Large intestine (tissue), 3 donors: ENCODE data around the gene PACSIN1. TPM values are rescaled to one million over a fixed set of nuclear protein-coding genes. Genes with fewer than 3 reads are reported as not detected.

Experiments
- DNase-seq, 2 donors: peaks; one replicate each; pipeline versions ENCODE4 v3.0.0 to v3.0.0-alpha.2; 2013
- H3K27ac ChIP-seq: one replicate; pipeline ENCODE4 v1.5.1; 2013; ENCODE audit warnings: low read length
- H3K27me3 ChIP-seq: 2 replicates; pipeline ENCODE4 v1.6.1; 2013; ENCODE audit warnings: low read length; ENCODE audit not compliant: control insufficient read depth, insufficient read depth
- H3K36me3 ChIP-seq: 2 replicates; pipeline ENCODE4 v1.6.1; 2013; ENCODE audit warnings: low read length; ENCODE audit not compliant: control insufficient read depth, insufficient read depth
- H3K4me1 ChIP-seq: one replicate; pipeline ENCODE4 v1.6.1; 2013; ENCODE audit warnings: low read length; ENCODE audit not compliant: control insufficient read depth, insufficient read depth
- H3K4me3 ChIP-seq: one replicate; pipeline ENCODE4 v1.5.1; 2013; ENCODE audit warnings: low read length
- H3K9me3 ChIP-seq: one replicate; pipeline ENCODE4 v1.6.1; 2013; ENCODE audit warnings: mild to moderate bottlenecking, low read depth, low read length, moderate library complexity; ENCODE audit not compliant: control insufficient read depth
- WGBS: methylation state at CpG from one replicate; pipeline ENCODE4 v1.1.5; 2013; ENCODE audit warnings: low lambda C conversion rate; ENCODE audit not compliant: insufficient coverage; 5-methylcytosine and 5-hydroxymethylcytosine counted together
- polyA plus RNA-seq: library from polyadenylated mRNA; unstranded; fragments of 120-200 nt; gene quantifications from one replicate; pipeline ENCODE4 v1.2.1, GENCODE V29; 2013

PACSIN1 gene
- polyA plus RNA-seq, 1 donor: 0.33 TPM

DNA sequence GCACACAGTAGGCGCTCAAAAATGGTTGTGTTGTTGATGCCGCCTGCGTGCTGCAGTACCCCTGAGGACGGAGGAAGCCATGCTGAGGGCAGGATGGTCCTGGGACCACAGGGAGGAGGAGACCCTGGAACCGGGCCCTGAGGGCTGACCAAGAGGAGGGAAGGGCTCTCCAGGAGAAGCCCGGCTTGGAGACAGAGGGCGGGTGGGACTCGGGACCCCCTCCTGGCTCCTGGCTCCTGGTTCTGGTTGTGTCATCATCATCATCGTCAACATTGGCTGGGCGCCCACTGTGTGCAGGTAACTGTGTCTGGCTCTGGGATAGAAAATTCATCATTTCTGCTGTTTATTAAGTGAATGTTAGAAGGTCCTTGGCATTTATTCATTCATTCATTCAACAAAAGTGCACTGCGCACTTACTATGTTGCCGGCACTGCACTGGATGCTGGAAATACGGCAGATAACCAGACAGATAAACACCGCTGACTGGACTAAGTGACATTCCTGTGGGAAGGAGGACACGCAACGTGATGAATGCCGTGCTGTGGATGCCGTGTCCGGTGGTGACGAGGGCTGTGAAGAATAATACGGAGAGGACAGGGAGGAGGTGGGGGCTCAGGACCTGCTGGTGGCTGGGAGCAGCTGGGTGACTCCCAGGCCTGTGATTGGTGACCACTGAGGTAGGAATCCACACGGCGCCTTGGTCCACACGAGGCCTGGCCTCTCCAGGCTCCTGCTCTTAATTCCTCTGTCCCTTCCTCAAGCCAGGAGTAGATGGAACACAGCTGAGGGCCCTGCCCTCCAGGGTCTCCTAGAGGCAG, 55.0 kb downstream of the PACSIN1 start:
- WGBS: no CpG with 5 or more reads among the region's 24 CpGs
- no peaks in the 10 kb centered on the region for H3K4me1 ChIP-seq
- no peak overlapping the region for H3K4me3 ChIP-seq
- no peak for DNase-seq
- no peaks in the 10 kb centered on the region for H3K9me3 ChIP-seq
- H3K27me3 ChIP-seq: peaks cover 2% of the 10 kb centered on the region
- no peaks in the 10 kb centered on the region for H3K36me3 ChIP-seq
- no peak overlapping the region for H3K27ac ChIP-seq

DNA sequence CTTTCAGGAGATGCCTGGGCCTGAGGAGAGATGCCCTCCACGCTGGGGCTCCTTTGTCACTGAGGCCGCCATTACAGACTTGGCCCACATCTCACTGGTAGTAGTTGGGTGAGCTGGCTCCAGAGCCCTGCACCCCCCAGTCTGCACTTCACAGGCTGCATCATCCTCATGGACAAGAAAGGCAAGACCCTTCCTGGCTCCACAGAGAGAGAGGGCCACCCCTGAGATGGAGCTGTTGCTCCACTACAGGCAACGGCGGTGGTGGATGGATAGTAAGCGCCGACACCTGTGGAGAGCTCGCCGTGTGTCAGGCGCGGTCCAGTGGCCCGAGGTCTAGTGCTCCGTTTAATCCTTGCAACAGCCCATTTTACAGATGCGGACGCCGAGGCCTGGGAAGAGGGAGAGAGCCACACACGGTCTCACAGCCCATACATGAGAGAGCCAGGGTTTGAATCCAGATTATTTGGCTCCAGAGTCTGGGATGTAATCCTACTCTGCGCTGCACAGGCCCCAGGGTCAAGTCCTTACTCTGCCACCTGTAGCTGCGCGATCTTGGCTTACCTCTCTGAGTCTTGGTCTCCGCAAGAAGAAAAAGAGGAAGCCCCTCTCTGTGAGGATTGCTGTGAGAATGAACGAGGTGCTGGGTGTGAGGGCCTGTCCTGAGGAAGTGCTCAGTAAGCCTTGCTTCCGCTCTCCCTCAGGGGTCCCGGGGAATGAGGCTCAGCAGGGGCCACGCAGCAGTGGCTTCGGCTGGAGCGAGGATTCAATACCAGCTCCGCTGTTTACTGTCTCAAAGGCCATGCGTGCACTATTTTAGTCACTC, 55.8 kb downstream of the PACSIN1 start:
- no CpG with 5 or more reads among the region's 28 CpGs for WGBS
- Histone ChIP-seq H3K4me3 (no peak overlapping the region), H3K27me3 (no peaks in the 10 kb centered on the region), H3K27ac (no peak overlapping the region), H3K9me3 (no peaks in the 10 kb centered on the region), H3K4me1 (peaks cover 2% of the 10 kb centered on the region), H3K36me3 (no peaks in the 10 kb centered on the region)
- DNase-seq: no peak

GRCh38 chr6:34522761-34523160, 56.9 kb downstream of the PACSIN1 start:
- Histone ChIP-seq H3K27me3 (no peaks in the 10 kb centered on the region), H3K9me3 (no peaks in the 10 kb centered on the region), H3K27ac (no peak overlapping the region), H3K4me3 (no peak overlapping the region), H3K4me1 (peaks cover 7% of the 10 kb centered on the region), H3K36me3 (no peaks in the 10 kb centered on the region)
- no peak for DNase-seq
- no CpG with 5 or more reads among the region's 10 CpGs for WGBS

GRCh38 chr6:34523441-34524206, 57.7 kb downstream of the PACSIN1 start:
- Histone ChIP-seq H3K4me1 (peaks cover 7% of the 10 kb centered on the region), H3K36me3 (no peaks in the 10 kb centered on the region), H3K4me3 (no peak overlapping the region), H3K27me3 (no peaks in the 10 kb centered on the region), H3K27ac (no peak overlapping the region), H3K9me3 (no peaks in the 10 kb centered on the region)
- WGBS: no CpG with 5 or more reads among the region's 8 CpGs
- no peak for DNase-seq

DNA sequence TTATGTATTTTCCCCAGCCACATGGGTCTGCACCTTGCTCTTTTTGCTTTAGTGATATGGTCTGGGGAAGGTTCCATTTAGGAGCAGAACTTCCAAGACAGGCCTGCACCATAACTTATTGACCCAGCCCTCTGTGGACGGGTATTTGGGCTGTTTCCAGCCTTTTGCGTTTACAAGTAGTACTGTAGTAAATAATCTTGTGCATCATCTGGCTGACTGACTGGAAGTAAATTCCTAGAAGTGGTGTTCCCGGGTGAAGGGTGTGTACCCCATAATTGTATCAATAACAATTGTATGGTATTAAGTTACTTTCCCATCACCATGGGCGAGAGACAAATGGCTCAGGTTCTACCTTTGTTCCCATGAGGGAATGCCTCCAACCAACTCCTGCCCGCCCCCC, 58.6 kb downstream of the PACSIN1 start:
- DNase-seq: no peak
- Histone ChIP-seq H3K4me1 (peaks cover 7% of the 10 kb centered on the region), H3K36me3 (no peaks in the 10 kb centered on the region), H3K9me3 (no peaks in the 10 kb centered on the region), H3K27me3 (no peaks in the 10 kb centered on the region), H3K27ac (no peak overlapping the region), H3K4me3 (no peak overlapping the region)
- no CpG with 5 or more reads among the region's 5 CpGs for WGBS

DNA sequence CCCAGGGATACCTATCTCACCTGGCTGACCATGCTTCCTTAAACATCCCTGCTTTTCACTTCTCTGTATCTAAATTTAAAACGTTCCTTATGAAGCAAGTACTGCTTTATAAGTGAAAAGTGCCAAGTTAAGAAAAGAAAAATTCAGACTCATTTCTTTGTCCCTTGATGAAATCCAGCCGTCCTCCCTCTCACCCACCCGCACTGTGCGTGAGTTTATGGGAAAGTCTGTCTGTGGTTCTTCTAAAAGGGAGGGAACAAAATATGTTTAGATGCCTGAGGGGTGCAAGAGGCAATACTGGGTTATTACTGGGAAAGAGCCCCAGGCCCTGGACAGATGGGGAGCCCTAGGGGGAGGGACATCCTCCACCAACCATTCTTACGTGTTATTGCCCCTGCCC, 59.1 kb downstream of the PACSIN1 start:
- peaks cover 7% of the 10 kb centered on the region for H3K4me1 ChIP-seq
- H3K9me3 ChIP-seq: no peaks in the 10 kb centered on the region
- WGBS: 59% methylated on average over 2 of the region's 5 CpGs
- no peak for DNase-seq
- H3K27ac ChIP-seq: no peak overlapping the region
- no peaks in the 10 kb centered on the region for H3K36me3 ChIP-seq
- no peak overlapping the region for H3K4me3 ChIP-seq
- no peaks in the 10 kb centered on the region for H3K27me3 ChIP-seq

DNA sequence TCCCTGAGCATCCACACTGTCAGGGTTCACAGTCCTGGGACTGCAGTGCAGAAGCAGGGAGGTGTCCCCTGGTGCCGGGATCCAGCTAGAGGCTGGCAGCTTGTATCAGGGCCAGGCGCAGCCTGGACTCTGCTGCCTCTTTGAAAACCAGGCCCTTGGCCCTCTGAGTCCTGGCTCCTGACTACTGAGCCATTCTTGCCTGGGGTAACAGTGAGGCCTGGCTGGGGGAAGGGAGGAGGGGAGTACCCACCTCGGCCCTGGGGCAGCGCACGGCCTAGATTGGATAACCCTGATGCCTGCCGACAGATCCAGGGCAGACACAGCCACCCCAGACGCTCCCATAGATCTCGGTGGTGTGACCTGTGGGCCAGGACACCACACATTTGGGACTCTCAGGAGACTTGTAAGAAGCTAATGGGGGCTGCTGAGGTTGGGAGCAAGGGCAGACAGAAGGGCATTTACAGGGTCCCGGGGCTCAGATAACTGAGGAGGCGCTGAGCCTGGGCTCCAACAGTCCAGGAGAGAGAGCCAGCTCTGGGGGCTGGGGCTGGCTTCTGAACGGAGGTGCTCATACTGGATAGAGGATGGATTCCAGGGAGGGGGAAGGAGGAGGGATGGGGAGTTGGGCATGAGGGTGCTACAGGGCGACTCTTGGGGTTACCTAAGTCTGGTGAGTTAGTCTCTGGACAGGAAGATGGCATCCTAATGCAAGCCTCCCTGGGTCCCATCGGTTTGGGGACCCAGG, 59.7 kb downstream of the PACSIN1 start:
- Histone ChIP-seq H3K4me3 (no peak overlapping the region), H3K27me3 (no peaks in the 10 kb centered on the region), H3K4me1 (peaks cover 7% of the 10 kb centered on the region), H3K9me3 (no peaks in the 10 kb centered on the region), H3K27ac (no peak overlapping the region), H3K36me3 (no peaks in the 10 kb centered on the region)
- no CpG with 5 or more reads among the region's 13 CpGs for WGBS
- no peak for DNase-seq

DNA sequence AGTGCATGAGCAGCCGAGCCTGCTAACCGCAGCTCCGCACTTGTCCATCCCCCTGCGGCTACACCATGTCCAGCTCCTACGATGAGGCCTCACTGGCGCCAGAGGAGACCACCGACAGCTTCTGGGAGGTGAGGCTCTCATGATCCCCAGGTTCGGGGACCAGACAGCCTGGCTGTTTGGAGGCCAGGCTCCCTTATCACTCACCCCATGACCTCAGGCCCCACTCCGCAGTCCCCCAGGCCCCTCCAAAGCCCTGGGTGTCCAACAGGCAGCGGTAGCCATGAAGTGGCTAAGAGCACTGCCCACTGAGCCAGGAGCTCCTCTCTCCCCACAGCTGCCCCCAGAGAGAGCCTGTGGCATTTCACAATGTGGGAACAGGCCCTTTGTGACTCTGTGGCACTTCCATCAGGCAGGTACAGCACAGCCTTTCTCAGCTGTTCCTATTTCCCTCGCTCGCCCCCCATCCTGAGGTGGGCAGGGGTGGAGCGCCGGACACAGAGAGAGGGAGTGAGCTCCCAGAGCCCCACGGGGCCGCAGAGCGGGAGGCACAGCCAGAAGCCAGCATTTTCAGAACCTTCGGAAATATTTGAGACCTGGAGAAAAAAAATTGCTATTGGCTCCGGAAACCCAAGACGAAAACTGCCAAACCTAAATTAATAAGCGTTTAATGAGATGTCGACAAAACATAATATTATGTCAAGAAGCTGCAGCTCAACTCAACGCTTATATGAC, 60.5 kb downstream of the PACSIN1 start:
- Histone ChIP-seq H3K4me1 (peaks cover 7% of the 10 kb centered on the region), H3K9me3 (no peaks in the 10 kb centered on the region), H3K4me3 (peak overlapping the region; percentile 29), H3K36me3 (no peaks in the 10 kb centered on the region), H3K27ac (no peak overlapping the region), H3K27me3 (no peaks in the 10 kb centered on the region)
- DNase-seq: no peak
- WGBS: 62% methylated on average over 10 of the region's 23 CpGs

GRCh38 chr6:34526992-34527728, 61.3 kb downstream of the PACSIN1 start:
- 50% methylated on average over 1 of the region's 53 CpGs for WGBS
- no peak overlapping the region for H3K27ac ChIP-seq
- peak; percentile 86 to 88 for DNase-seq
- no peaks in the 10 kb centered on the region for H3K27me3 ChIP-seq
- H3K36me3 ChIP-seq: no peaks in the 10 kb centered on the region
- peak overlapping the region; percentile 29 for H3K4me3 ChIP-seq
- H3K4me1 ChIP-seq: peaks cover 7% of the 10 kb centered on the region
- H3K9me3 ChIP-seq: no peaks in the 10 kb centered on the region
